ENCODE data around the gene FAM151A.

The FAM151A gene

DNA sequence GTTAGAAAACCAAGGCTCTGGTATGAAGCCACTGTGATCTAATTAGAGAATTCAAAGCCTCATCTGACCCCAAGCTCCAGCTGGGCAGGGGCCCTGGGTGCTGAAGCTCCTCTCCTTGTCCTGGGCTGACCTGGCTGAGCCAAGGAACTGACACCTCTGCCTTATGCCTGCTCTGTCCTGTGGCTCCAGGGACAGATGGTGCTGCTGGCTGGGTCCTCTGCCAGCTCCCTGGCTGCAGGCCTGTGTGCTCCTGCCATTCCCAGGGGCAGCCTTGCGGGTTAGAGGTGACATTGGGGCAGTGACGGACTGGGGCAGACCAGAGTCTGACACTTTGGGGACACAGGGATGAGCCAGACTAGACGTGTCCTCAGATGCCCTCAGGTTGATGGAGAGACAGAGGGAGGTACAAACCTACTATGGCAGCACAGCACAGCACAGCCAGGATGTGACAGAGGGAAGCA is 63.5 kb downstream of the FAM151A start:
- H3K4me3 Mint-ChIP-seq = no peak overlapping the region
- no peaks in the 10 kb centered on the region for H3K9me3 Mint-ChIP-seq
- no peak for ATAC-seq
- H3K27me3 Mint-ChIP-seq = peaks cover 15% of the 10 kb centered on the region
- peak overlapping the region in 1 of 2 donors; percentile 64 for H3K27ac Mint-ChIP-seq
- no peak for DNase-seq
- H3K4me1 Mint-ChIP-seq = no peaks in the 10 kb centered on the region
